HG02642 (cell line): Measurements from ENCODE around the gene SMTNL2.
"Not testable (repeated sequence)": the region's sequence is repeated elsewhere in the genome, so short reads cannot be mapped to it uniquely, and the experiment has no call there.

Source experiments
- ATAC-seq: cut with Tn5 transposase; IDR thresholded peaks from one replicate; pipeline ENCODE4 v1.9.1; 2021; ENCODE audit warnings: mild to moderate bottlenecking; ENCODE audit not compliant: unreplicated experiment, poor library complexity

The SMTNL2 gene

GRCh38 chr17:4559139-4559791 lies 25.1 kb upstream of the SMTNL2 start:
- ATAC-seq: no peak

- ATAC-seq: no peak
Measured at GRCh38 chr17:4559966-4560365, 24.4 kb upstream of the SMTNL2 start.

- ATAC-seq: no peak
Measured at GRCh38 chr17:4560421-4560820, 23.9 kb upstream of the SMTNL2 start, which contains the start of gene GGT6. TSS of gene GGT6 (minus strand) at chr17:4560577. CDS start at chr17:4560521, 56 bp downstream.

GRCh38 chr17:4560837-4561256 lies 23.5 kb upstream of the SMTNL2 start:
- no peak for ATAC-seq

- no peak for ATAC-seq
Measured at GRCh38 chr17:4562015-4562969, 22.0 kb upstream of the SMTNL2 start.

GRCh38 chr17:4565209-4566141 lies 18.9 kb upstream of the SMTNL2 start:
- no peak for ATAC-seq

GRCh38 chr17:4566785-4567184 lies 17.5 kb upstream of the SMTNL2 start:
- no peak for ATAC-seq

- no peak for ATAC-seq
Measured at GRCh38 chr17:4569591-4569990, 14.7 kb upstream of the SMTNL2 start.

GRCh38 chr17:4572131-4572530 lies 12.2 kb upstream of the SMTNL2 start:
- ATAC-seq: no peak

- no peak for ATAC-seq
Measured at GRCh38 chr17:4573115-4573514, 11.2 kb upstream of the SMTNL2 start.

- ATAC-seq: no peak
Measured at GRCh38 chr17:4573669-4574068, 10.7 kb upstream of the SMTNL2 start.

GRCh38 chr17:4574448-4575045 lies 9.8 kb upstream of the SMTNL2 start:
- ATAC-seq: no peak

GRCh38 chr17:4576161-4576558 lies 8.2 kb upstream of the SMTNL2 start:
- ATAC-seq: no peak

- ATAC-seq: no peak
Measured at GRCh38 chr17:4576729-4577322, 7.5 kb upstream of the SMTNL2 start.

GRCh38 chr17:4577386-4577993 lies 6.8 kb upstream of the SMTNL2 start:
- no peak for ATAC-seq

- not testable (repeated sequence) for ATAC-seq
Measured at GRCh38 chr17:4578349-4578748, 6.0 kb upstream of the SMTNL2 start.

- no peak for ATAC-seq
Measured at GRCh38 chr17:4579678-4580077, 4.7 kb upstream of the SMTNL2 start.

- ATAC-seq: no peak
Measured at GRCh38 chr17:4580291-4580690, 4.0 kb upstream of the SMTNL2 start.

- ATAC-seq: no peak
Measured at GRCh38 chr17:4582101-4582501, 2.2 kb upstream of the SMTNL2 start.
